Measurements from ENCODE around the gene ZNF385B.

- TF ChIP-seq RAD21 (IDR thresholded peaks at IDR 0.05; ENCODE audit: low read depth): no peak
- no peak for TF ChIP-seq POLR2AphosphoS5 (IDR thresholded peaks at IDR 0.05; ENCODE audit: low read depth, low read length)
These were observed 211.0 kb downstream of the ZNF385B start for GRCh38 chr2:179650420-179650819.

Data from HCT116 (cell line).